Activated CD8-positive, alpha-beta memory T cell treated with anti-CD3 and anti-CD28 coated beads for 1 hour (primary cell): ENCODE data around the gene WDFY2.
A peak's percentile ranks its signal among the peaks of the same experiment; 100 is the strongest.

Experiments
- DNase-seq, 2 donors: peaks; one replicate each; pipeline ENCODE4 v3.0.0-alpha.2; 2020; ENCODE audit warnings: low read depth in 1 of 2; ENCODE audit errors: extremely low read depth in 1 of 2

The WDFY2 gene

DNA sequence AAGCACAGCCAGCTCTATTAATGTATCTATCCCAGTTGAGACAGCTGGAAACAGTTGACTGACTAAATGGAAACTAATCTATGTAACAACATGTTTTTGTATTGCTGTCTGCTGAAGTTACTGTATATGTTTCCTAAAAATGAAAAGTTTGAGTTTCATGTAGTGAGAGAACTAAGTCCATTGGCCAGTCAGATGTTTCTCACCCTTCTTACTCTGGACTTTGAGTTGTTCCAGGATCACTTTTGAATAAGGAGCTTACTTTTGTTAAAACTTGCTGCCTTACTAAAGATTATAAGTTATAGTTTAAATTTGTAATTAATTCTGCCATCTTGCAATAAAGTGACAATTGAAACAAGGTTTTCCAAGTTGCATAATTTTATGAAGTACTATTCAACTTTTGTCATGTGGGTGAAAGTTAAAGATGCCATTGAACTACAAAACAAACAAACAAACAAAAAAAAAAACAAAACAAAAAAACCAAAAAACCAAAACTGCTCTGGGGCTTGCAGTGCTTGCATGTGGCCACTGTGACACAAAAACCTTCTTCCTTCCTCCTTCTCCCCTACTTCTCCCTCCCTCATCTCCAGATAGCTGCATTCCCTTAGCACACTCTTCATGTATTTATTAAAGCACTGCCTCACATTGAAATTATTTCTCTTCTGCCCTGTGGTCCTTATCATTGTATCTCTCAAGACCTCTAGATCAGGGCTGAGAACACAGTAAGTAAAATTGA lies 15.3 kb downstream of the WDFY2 start:
- no peak for DNase-seq

- DNase-seq, result no peak
These were observed 16.4 kb downstream of the WDFY2 start for GRCh38 chr13:51600703-51601102.

DNA sequence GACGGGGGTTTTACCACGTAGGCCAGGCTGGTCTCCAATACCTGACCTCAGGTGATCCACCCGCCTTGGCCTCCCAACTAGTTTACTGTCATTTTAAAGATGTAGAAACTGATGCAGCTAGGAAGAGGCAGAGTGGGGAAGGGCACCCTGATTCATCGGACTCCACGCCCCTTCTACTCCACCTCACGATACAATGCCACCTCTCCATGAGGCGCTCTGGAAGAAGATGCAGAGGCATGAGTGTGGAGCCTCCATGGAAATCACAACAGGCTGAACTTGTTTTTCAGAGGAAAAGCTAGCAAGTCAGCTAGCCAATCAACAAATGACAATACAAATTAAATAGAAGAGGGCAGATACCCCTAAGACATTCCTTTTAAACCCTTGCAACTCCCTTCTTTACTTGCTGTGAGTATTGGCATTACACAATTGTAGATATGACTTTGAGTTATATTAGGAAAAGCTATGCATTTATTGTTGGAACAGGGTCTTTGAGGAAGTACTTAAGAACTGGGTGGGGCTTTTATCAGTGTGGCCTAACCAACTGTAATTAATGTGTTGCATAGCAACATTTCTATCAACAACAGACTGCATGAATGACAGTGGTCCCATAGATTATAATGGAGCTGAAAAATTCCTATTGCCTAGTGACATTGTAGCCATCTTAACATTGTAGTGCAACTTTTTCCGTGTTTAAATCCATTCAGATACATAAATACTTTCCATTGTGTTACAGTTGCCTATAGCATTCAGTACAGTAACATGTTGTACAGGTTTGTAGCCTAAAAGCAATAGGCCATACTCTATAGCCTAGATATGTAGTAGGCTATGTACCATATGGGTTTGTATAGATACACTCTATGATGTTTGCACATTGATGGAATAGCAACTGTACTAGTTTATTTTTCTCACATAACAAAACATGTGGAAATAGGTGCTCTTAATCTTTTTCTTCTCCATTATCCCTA lies 17.6 kb downstream of the WDFY2 start:
- DNase-seq, result no peak

DNA sequence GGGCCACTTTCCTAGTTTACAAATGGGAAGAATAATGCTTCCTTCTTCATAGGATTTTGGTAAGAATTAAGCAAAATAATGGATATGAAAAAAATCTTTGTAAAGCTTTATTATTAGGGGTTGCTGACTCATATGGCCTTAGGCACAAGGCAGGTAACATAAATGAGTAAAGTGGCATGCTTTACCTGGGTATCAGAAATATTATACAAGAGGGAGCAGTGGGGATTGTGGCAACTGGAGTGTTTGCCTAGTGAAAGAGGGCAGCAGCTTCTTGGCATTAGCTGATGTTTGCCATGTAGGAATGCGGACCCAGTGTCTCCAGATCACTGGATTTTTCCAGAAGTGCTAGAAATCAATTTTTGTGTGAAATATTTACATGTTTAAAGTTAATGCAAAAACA lies 19.5 kb downstream of the WDFY2 start:
- no peak for DNase-seq

GRCh38 chr13:51605698-51606097 lies 21.4 kb downstream of the WDFY2 start:
- no peak for DNase-seq

GRCh38 chr13:51607165-51607564 lies 22.9 kb downstream of the WDFY2 start:
- DNase-seq, result no peak

DNA sequence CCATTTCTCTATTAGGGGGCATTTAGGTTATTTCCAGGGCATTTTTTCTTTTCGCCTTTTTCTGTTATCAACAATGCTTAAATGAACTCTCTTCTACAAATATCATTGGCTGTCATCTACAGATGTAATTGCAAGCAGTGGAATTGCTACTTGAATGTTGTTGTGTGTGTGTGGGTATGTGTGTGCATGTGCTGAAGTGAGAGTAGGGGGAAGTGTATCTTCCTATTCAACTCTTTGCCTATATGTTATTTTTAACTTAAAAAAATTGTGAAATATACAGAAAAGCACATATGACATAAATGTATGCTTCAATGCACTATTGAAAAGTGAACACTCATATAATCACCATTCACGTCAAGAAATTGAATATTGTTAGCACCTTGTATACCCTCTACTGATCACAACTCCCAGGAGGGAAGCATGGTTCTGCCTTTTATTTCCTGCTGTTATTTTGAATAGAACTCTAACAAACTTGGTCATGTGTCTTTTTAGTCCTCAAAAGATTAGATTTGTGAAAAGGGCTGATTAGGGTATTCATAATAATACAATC lies 24.7 kb downstream of the WDFY2 start:
- no peak for DNase-seq

DNA sequence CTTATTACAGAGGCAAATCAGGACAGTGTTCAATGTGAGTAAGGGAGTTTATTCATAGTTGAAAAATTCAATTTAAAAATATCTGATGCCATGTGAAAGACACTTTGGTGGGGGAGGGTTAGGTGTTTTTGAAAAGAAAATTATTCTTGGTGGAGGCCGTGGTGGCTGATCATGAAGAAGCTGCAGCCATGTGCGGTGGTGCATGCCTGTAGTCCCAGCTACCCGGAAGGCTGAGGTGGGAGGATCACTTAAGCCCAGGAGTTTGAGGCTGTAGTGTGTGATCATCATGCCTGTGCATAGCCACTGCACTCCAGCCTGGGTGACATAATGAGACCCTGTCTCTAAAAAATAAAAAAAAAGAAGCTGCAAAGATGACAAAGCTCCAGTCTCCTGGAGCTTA lies 28.6 kb downstream of the WDFY2 start:
- no peak for DNase-seq

DNA sequence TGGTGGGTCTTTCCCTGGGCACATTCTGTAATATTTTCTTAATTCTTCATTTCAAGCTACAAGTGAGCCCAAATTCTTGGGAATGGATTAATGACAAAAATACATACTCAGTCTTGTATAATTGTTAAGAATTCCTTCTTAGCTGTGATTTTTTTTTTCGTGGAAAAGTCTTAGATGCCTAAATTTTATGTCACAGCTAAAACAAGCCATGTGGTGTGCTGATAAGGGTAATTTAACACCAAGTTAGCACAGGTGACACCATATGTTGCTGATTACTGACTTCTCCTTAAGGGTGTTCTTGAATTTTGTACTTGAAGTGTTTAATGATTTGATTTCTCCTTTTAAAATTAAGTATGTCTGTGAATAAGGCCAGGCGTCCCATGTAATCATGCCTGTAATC lies 29.3 kb downstream of the WDFY2 start:
- DNase-seq, result no peak

GRCh38 chr13:51614350-51614786 lies 30.1 kb downstream of the WDFY2 start:
- DNase-seq, result peak in 1 of 2 donors; percentile 13

- DNase-seq, result no peak
These were observed 34.4 kb downstream of the WDFY2 start for GRCh38 chr13:51618626-51619025.

DNA sequence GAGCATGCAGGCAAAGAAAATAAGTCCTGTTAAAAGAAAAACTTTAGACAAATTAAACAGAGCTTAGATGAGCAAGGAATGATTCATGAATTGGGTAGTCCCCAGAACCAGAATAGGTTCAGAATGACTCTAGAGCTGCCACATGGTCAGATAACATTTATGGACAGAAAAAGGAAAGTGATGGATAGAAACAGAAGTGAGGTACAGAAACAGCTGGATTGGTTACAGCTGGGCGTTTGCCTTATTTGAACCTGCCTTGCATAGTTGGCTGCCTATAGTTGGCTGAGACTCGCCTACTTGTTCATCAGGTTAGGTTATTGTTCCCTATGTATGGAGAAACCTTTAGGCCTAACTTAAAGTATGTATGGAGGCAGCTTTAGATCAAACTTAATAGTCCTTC lies 35.4 kb downstream of the WDFY2 start:
- DNase-seq, result no peak

- DNase-seq, result no peak
These were observed 36.1 kb downstream of the WDFY2 start for GRCh38 chr13:51620165-51620983.

- DNase-seq, result no peak
These were observed 37.3 kb downstream of the WDFY2 start for GRCh38 chr13:51621602-51622001.

DNA sequence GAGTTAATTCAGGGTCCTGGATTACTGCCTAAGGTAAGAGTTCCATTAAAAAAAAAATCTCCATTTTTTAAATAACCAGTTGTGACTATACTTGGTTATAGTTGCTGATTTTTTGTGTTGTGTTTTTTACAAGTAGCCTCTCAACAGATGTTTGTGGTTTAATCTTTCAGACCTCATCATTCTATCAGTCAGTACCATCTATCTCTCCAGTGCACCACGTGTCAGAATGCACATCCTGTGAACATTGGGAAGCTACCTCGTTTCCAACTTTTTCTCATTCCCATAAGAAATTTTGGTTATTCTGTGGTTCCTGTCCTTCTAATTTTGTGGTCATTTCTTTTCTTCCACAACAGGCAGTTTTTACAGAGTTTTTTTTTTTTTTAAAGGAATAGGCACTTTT lies 39.2 kb downstream of the WDFY2 start:
- DNase-seq, result no peak

DNA sequence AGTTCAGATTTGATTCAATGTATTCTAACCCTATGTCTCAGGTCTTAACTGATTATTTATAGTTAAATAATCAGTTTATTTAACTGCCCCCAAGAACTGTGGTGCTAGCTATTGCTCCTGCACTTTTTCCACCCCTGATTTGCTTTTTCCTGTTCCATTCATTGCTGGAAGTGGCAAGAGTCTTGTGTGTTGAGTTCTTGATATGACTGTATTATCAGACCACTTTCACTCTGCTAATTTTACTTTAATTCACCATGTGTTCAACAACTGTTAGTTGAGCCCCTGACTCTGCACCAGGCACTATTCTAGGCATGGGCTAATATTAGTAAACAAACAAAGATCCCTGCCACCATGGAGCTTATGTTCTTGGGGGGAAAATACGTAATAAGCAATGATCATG lies 39.9 kb downstream of the WDFY2 start:
- no peak for DNase-seq

GRCh38 chr13:51624695-51625345 lies 40.6 kb downstream of the WDFY2 start:
- DNase-seq, result no peak

DNA sequence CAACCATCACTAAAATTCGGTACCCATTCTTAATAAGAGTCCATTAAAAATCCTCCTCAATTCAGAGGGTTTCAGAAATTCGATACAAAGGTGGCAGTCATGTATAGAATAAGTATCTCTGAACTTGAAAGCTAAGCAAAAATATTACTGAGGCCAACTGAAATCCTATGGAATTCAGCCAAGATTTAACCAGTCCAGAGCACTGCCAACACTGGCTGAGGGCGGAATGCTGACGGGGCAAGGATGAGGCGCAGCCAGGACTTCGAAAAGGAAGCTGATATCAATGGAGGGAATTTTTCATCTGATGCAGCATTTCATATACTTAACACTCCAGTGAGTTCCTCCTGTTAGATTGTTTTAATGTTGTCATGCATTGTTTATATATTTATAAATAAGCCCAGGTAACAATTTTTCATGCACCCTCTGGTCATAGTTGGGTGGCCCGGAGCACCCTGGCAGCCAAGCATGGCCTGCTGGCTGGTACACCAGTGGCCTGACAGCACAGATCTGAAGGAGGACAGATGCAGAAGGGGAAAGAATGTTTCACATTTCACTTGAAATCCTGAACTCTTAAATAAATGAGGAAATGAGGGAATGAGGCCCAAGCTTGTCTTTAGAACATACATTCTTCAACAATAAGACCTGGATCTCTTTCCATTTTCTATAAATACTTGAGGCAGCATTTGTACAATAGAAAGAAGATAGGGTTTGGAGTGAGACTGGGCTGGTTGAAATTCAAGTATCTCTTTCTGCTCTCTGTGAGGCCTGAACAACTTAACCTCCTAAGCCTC lies 41.5 kb downstream of the WDFY2 start:
- DNase-seq, result no peak

DNA sequence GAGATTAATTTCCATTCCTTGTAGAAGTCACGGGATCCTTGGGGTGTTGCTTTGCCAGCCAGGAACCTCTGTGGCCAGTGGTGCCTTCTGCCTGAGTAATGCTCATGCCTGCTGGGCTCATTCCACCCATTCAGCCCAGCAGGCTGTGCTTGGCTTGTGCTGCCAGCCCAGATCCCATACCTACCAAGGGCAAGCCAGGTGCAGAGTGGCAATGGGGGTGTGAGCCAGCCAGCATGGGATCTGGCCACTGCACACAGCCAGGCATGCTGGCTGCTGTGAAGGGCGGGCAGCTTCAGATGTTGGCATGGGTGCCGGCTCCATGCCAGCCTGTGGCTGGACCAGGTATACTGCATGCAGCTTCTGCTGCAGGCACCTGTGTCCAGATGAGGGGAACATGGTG lies 42.5 kb downstream of the WDFY2 start:
- DNase-seq, result no peak
